Suprapubic skin (tissue), 4 donors: Measurements from ENCODE around the gene CEP131. TPM values are rescaled to one million over a fixed set of nuclear protein-coding genes. Genes with fewer than 3 reads are reported as not detected.

Source experiments
- DNase-seq, 2 donors: peaks; one replicate each; pipeline ENCODE4 v3.0.0-alpha.2; 2019; ENCODE audit warnings: low spot score in 2 of 2
- H3K27ac ChIP-seq: fragments of 200-600 bp; sonication (generic); one replicate; pipeline ENCODE4 v1.5.1; 2019
- H3K27me3 ChIP-seq: fragments of 200-600 bp; sonication (generic); one replicate; pipeline ENCODE4 v1.5.1; 2019
- H3K36me3 ChIP-seq: fragments of 200-600 bp; sonication (generic); one replicate; pipeline ENCODE4 v1.5.1; 2019
- H3K4me1 ChIP-seq: fragments of 200-600 bp; sonication (generic); one replicate; pipeline ENCODE4 v1.5.1; 2019
- H3K4me3 ChIP-seq: fragments of 200-600 bp; sonication (generic); one replicate; pipeline ENCODE4 v1.5.1; 2019; ENCODE audit warnings: mild to moderate bottlenecking
- H3K9me3 ChIP-seq: fragments of 200-600 bp; sonication (generic); one replicate; pipeline ENCODE4 v1.5.1; 2019
- EP300 ChIP-seq: sonication (generic); formaldehyde crosslinking; IDR thresholded peaks from one replicate; pipeline ENCODE4 v1.6.1; 2017; ENCODE audit warnings: antibody characterized with exemption
- POLR2A ChIP-seq, 2 donors: fragments of 450-650 bp; IDR thresholded peaks; one replicate each; pipeline ENCODE4 v1.6.1; 2017; ENCODE audit warnings: antibody characterized with exemption in 2 of 2, mild to moderate bottlenecking in 2 of 2, moderate library complexity in 2 of 2
- POLR2AphosphoS5 ChIP-seq, 3 donors: sonication (generic); formaldehyde crosslinking; IDR thresholded peaks; one replicate each; pipeline ENCODE4 v1.6.1; 2017; ENCODE audit warnings: antibody characterized with exemption in 3 of 3
- WGBS: methylation state at CpG from one replicate; pipeline ENCODE4 v1.1.5; 2018; 5-methylcytosine and 5-hydroxymethylcytosine counted together
- total RNA-seq, 4 donors: library from RNA; depleted of rRNA; stranded (reverse); fragments of >200 nt; gene quantifications; one replicate each; pipeline ENCODE4 v1.1.0, GENCODE V29; 2016
- TF ChIP-seq, protein P1 (sequence below), 2 donors: fragments of 200-600 bp in 1 of 2; fragments of 450-650 bp in 1 of 2; sonication (generic) in 1 of 2; IDR thresholded peaks; one replicate each; pipeline ENCODE4 v1.5.1; 2016 to 2019; ENCODE audit warnings: antibody characterized with exemption in 2 of 2, mild to moderate bottlenecking in 1 of 2, moderate library complexity in 1 of 2

CEP131 gene
- total RNA-seq, 4 donors from 2014 or later: 4.2 to 9.5 (median 8.0) TPM

DNA sequence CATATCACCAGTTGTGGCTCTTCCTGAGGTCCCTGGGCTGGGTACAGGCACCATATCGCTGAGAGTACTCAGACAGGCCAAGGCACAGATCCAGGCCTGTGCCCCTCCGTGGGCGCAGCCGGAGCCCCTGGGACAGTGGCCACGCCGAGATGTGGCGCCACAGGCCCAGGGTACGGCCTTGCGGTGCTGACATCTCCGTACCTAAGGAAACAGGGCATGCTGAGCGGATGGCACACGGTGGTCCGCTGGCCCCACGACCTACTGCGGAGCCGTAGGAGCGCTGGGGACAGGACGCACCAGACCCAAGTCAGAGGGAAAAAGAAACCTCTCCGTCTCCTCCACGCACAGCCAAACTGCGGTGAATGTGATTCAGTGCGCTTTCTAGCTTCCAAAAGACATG is 42.8 kb upstream of the CEP131 start:
- H3K4me1 ChIP-seq: no peaks in the 10 kb centered on the region
- no peaks in the 10 kb centered on the region for H3K27me3 ChIP-seq
- H3K4me3 ChIP-seq: no peak overlapping the region
- no peaks in the 10 kb centered on the region for H3K9me3 ChIP-seq
- DNase-seq: no peak
- 96% methylated on average over 15 of the region's 22 CpGs for WGBS
- peaks cover 74% of the 10 kb centered on the region for H3K36me3 ChIP-seq
- H3K27ac ChIP-seq: no peak overlapping the region
- TF ChIP-seq POLR2AphosphoS5 (IDR thresholded peaks at IDR 0.05) (no peak), POLR2A (IDR thresholded peaks at IDR 0.05) (no peak), EP300 (no peak)
- TF ChIP-seq, protein P1, sequence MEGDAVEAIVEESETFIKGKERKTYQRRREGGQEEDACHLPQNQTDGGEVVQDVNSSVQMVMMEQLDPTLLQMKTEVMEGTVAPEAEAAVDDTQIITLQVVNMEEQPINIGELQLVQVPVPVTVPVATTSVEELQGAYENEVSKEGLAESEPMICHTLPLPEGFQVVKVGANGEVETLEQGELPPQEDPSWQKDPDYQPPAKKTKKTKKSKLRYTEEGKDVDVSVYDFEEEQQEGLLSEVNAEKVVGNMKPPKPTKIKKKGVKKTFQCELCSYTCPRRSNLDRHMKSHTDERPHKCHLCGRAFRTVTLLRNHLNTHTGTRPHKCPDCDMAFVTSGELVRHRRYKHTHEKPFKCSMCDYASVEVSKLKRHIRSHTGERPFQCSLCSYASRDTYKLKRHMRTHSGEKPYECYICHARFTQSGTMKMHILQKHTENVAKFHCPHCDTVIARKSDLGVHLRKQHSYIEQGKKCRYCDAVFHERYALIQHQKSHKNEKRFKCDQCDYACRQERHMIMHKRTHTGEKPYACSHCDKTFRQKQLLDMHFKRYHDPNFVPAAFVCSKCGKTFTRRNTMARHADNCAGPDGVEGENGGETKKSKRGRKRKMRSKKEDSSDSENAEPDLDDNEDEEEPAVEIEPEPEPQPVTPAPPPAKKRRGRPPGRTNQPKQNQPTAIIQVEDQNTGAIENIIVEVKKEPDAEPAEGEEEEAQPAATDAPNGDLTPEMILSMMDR (IDR thresholded peaks at IDR 0.05): no peak

DNA sequence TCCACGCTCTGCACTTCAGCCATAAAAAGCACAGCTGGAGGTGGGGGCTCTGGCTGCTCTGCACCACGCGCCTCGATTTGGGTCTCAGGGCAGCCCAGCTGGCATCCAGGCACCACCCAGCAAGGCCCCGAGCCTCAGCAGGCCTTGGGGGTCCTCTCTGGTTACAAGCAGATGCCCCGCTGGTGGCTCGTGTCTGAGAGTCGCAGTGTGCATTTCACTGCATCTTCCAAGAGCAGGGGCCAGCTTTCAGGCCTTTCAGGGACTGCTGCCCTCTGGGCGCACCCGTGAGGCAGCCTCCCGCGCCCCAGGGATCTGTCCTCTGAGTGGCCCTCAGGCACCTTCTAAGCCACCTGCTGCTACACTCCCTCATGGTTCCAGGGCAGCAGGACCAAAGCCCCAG is 41.9 kb upstream of the CEP131 start:
- Histone ChIP-seq H3K4me1 (no peaks in the 10 kb centered on the region), H3K9me3 (no peaks in the 10 kb centered on the region), H3K27me3 (no peaks in the 10 kb centered on the region), H3K36me3 (peaks cover 74% of the 10 kb centered on the region), H3K27ac (no peak overlapping the region), H3K4me3 (no peak overlapping the region)
- no peak for DNase-seq
- TF ChIP-seq POLR2A (IDR thresholded peaks at IDR 0.05): no peak
- WGBS: 94% methylated on average over 5 of the region's 12 CpGs

DNA sequence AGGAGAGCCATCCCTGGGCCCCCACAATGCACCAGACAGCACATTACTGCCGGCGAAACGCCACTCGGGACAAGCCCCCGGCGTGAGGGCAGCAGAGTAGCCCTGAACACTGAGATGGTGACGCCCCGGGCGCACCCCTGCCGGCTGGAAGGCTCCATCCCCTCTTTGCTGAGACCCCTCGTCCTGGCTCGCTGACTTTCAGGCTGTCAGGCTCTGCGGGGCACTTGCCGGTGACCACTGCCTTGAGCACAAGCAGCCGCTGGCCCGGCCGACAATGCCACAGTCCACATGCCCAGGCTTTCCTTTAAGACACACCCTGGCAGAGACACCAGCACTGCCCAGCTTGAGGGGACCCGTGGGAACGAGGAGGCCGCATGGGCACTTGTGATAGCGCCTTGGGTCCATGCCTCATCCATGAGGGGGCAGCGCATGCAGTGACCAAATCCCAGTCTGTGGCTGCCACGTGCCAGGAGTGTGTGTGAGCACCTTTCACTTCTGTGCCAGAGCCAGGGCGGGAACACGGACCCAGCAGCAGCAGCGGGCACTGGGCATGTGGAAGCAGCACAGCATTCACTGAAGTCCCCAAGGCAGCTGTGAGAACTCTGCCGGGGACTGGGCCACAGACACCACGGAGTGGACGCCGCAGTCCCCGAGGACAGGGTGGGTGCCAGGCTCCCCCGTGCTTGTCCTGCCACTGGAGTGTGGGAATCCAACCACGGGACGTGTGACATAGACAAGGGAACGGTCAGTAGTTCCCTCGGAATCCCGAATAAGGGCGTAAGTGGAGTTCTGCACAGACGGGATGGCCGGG is 40.8 kb upstream of the CEP131 start:
- no peak for TF ChIP-seq POLR2A (IDR thresholded peaks at IDR 0.05)
- TF ChIP-seq POLR2AphosphoS5 (IDR thresholded peaks at IDR 0.05): no peak
- TF ChIP-seq, protein P1 (IDR thresholded peaks at IDR 0.05): no peak
- TF ChIP-seq EP300: no peak
- no peaks in the 10 kb centered on the region for H3K4me1 ChIP-seq
- H3K9me3 ChIP-seq: no peaks in the 10 kb centered on the region
- no peak overlapping the region for H3K4me3 ChIP-seq
- no peak overlapping the region for H3K27ac ChIP-seq
- no peak for DNase-seq
- 92% methylated on average over 11 of the region's 40 CpGs for WGBS
- no peaks in the 10 kb centered on the region for H3K27me3 ChIP-seq
- H3K36me3 ChIP-seq: peaks cover 77% of the 10 kb centered on the region

DNA sequence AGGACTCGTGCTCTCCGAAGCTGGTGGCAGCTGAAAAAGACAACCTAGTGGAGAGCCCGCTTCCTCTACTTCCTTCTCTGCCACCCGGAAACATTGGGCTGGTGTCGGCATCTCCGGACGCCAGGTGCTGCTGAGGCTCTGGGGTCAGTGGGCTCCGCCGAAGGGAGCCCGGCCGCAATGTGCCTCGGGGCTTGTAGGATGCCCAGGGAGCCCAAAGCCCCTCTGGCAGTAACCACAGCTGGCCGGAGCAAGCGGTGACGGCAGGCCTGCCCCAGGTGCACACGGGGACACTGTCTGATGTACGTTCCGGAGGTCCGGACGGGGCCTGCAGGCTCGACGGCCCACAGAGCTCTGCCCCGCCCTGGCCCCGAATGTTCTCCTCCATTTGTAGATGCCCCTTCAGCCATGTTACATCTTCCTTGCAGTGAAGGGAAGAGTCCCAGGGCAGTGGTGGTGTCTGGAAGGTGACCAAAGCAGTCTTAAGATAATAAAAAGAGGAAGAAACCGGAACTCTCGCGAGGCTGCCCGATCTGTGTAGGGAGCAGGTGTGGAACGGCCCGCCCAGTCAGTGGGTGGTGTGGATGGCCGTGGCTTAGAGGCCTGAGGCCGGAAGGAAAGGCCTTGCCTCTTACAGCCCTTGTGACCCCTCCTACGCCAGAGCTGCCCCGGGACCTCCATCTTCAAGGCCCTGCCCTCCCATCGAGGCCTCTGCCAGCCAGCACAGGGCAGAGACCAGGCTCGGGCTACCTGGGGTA is 39.0 kb upstream of the CEP131 start:
- no peak for DNase-seq
- H3K27ac ChIP-seq: no peak overlapping the region
- WGBS: 92% methylated on average over 35 of the region's 36 CpGs
- no peaks in the 10 kb centered on the region for H3K27me3 ChIP-seq
- H3K4me1 ChIP-seq: no peaks in the 10 kb centered on the region
- no peaks in the 10 kb centered on the region for H3K9me3 ChIP-seq
- H3K4me3 ChIP-seq: no peak overlapping the region
- TF ChIP-seq POLR2AphosphoS5 (IDR thresholded peaks at IDR 0.05): no peak
- no peak for TF ChIP-seq POLR2A (IDR thresholded peaks at IDR 0.05)
- TF ChIP-seq EP300: no peak
- TF ChIP-seq, protein P1 (IDR thresholded peaks at IDR 0.05): no peak
- H3K36me3 ChIP-seq: peaks cover 84% of the 10 kb centered on the region

DNA sequence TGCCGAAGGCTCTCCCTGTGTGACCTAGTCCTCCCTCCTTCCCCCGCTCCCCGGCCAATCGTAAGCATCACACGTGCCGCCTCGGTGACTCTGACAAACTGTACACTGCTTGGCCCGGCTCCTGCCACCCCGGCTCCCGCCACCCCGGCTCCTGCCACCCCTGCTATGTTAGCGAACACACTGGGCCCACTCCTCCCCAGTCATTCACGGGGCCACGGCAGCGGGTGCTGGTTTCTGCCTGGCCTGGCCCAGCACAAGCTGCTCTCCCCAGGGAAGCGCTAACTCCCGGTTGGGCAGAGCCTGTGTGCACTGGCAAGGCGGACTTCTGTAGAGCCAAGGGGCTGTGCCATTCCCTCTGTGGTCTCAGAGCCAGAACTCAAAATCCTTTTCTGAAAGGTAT is 38.3 kb upstream of the CEP131 start:
- H3K27me3 ChIP-seq: no peaks in the 10 kb centered on the region
- DNase-seq: no peak
- H3K4me1 ChIP-seq: peaks cover 2% of the 10 kb centered on the region
- H3K36me3 ChIP-seq: peaks cover 83% of the 10 kb centered on the region
- TF ChIP-seq POLR2A (IDR thresholded peaks at IDR 0.05): no peak
- TF ChIP-seq, protein P1 (IDR thresholded peaks at IDR 0.05): no peak
- no peak for TF ChIP-seq EP300
- no peak for TF ChIP-seq POLR2AphosphoS5 (IDR thresholded peaks at IDR 0.05)
- no peaks in the 10 kb centered on the region for H3K9me3 ChIP-seq
- H3K4me3 ChIP-seq: no peak overlapping the region
- H3K27ac ChIP-seq: no peak overlapping the region
- WGBS: 95% methylated on average over 18 of the region's 18 CpGs
